ENCODE measurements around the gene TMEM63A.

Gene TMEM63A

GRCh38 chr1:225886159-225887029 lies 4.2 kb upstream of the TMEM63A start:
- Mint-ChIP-seq H3K4me3 (no peak overlapping the region), H3K27me3 (ENCODE audit: low read depth) (peaks cover 27% of the 10 kb centered on the region), H3K36me3 (ENCODE audit: low read depth) (no peaks in the 10 kb centered on the region), H3K4me1 (ENCODE audit: low read depth) (peaks cover 14% of the 10 kb centered on the region), H3K27ac (no peak overlapping the region), H3K9me3 (no peaks in the 10 kb centered on the region)
- no peak for DNase-seq (ENCODE audit: low spot score)

- Mint-ChIP-seq H3K27me3 (ENCODE audit: low read depth) (peaks cover 24% of the 10 kb centered on the region), H3K36me3 (ENCODE audit: low read depth) (peaks cover 3% of the 10 kb centered on the region), H3K9me3 (no peaks in the 10 kb centered on the region), H3K4me3 (no peak overlapping the region), H3K27ac (no peak overlapping the region), H3K4me1 (ENCODE audit: low read depth) (peaks cover 21% of the 10 kb centered on the region)
- no peak for DNase-seq (ENCODE audit: low spot score)
These were observed 3.2 kb upstream of the TMEM63A start for GRCh38 chr1:225885336-225885735.

GRCh38 chr1:225883616-225884265 lies 1.6 kb upstream of the TMEM63A start:
- peak overlapping the region; percentile 90 for H3K4me3 Mint-ChIP-seq
- H3K27ac Mint-ChIP-seq: peak overlapping the region; percentile 59
- peaks cover 13% of the 10 kb centered on the region for H3K36me3 Mint-ChIP-seq (ENCODE audit: low read depth)
- peaks cover 21% of the 10 kb centered on the region for H3K27me3 Mint-ChIP-seq (ENCODE audit: low read depth)
- peaks cover 32% of the 10 kb centered on the region for H3K4me1 Mint-ChIP-seq (ENCODE audit: low read depth)
- no peak for DNase-seq (ENCODE audit: low spot score)
- H3K9me3 Mint-ChIP-seq: no peaks in the 10 kb centered on the region

- H3K9me3 Mint-ChIP-seq: no peaks in the 10 kb centered on the region
- H3K27ac Mint-ChIP-seq: peak overlapping the region; percentile 67
- peaks cover 16% of the 10 kb centered on the region for H3K27me3 Mint-ChIP-seq (ENCODE audit: low read depth)
- H3K4me3 Mint-ChIP-seq: peak overlapping the region; percentile 90
- DNase-seq (ENCODE audit: low spot score): peak; percentile 34
- peaks cover 36% of the 10 kb centered on the region for H3K4me1 Mint-ChIP-seq (ENCODE audit: low read depth)
- H3K36me3 Mint-ChIP-seq (ENCODE audit: low read depth): peaks cover 18% of the 10 kb centered on the region
These were observed 775 bp upstream of the TMEM63A start for GRCh38 chr1:225882694-225883615.

- no peak for DNase-seq (ENCODE audit: low spot score)
- Mint-ChIP-seq H3K4me1 (ENCODE audit: low read depth) (peaks cover 40% of the 10 kb centered on the region), H3K4me3 (peak overlapping the region; percentile 90), H3K9me3 (no peaks in the 10 kb centered on the region), H3K36me3 (ENCODE audit: low read depth) (peaks cover 32% of the 10 kb centered on the region), H3K27ac (peak overlapping the region; percentile 78), H3K27me3 (ENCODE audit: low read depth) (peaks cover 11% of the 10 kb centered on the region)
These were observed 860 bp downstream of the TMEM63A start for GRCh38 chr1:225881081-225881958.

GRCh38 chr1:225880636-225881035 lies 1.5 kb downstream of the TMEM63A start:
- Mint-ChIP-seq H3K27me3 (ENCODE audit: low read depth) (peaks cover 11% of the 10 kb centered on the region), H3K4me1 (ENCODE audit: low read depth) (peaks cover 44% of the 10 kb centered on the region), H3K9me3 (no peaks in the 10 kb centered on the region), H3K4me3 (peak overlapping the region; percentile 90), H3K27ac (peak overlapping the region; percentile 78), H3K36me3 (ENCODE audit: low read depth) (peaks cover 33% of the 10 kb centered on the region)
- no peak for DNase-seq (ENCODE audit: low spot score)

- H3K36me3 Mint-ChIP-seq (ENCODE audit: low read depth): peaks cover 36% of the 10 kb centered on the region
- H3K27ac Mint-ChIP-seq: peak overlapping the region; percentile 41
- no peaks in the 10 kb centered on the region for H3K9me3 Mint-ChIP-seq
- H3K27me3 Mint-ChIP-seq (ENCODE audit: low read depth): peaks cover 11% of the 10 kb centered on the region
- peaks cover 44% of the 10 kb centered on the region for H3K4me1 Mint-ChIP-seq (ENCODE audit: low read depth)
- H3K4me3 Mint-ChIP-seq: peak overlapping the region; percentile 90
- DNase-seq (ENCODE audit: low spot score): no peak
These were observed 2.0 kb downstream of the TMEM63A start for GRCh38 chr1:225880222-225880588.

- peaks cover 11% of the 10 kb centered on the region for H3K27me3 Mint-ChIP-seq (ENCODE audit: low read depth)
- H3K36me3 Mint-ChIP-seq (ENCODE audit: low read depth): peaks cover 41% of the 10 kb centered on the region
- DNase-seq (ENCODE audit: low spot score): no peak
- no peaks in the 10 kb centered on the region for H3K9me3 Mint-ChIP-seq
- peaks cover 44% of the 10 kb centered on the region for H3K4me1 Mint-ChIP-seq (ENCODE audit: low read depth)
- peak overlapping the region; percentile 90 for H3K4me3 Mint-ChIP-seq
- H3K27ac Mint-ChIP-seq: no peak overlapping the region
These were observed 2.5 kb downstream of the TMEM63A start for GRCh38 chr1:225879521-225880221.

- Mint-ChIP-seq H3K4me3 (no peak overlapping the region), H3K27ac (no peak overlapping the region), H3K27me3 (ENCODE audit: low read depth) (peaks cover 2% of the 10 kb centered on the region), H3K36me3 (ENCODE audit: low read depth) (peaks cover 50% of the 10 kb centered on the region), H3K9me3 (no peaks in the 10 kb centered on the region), H3K4me1 (ENCODE audit: low read depth) (peaks cover 39% of the 10 kb centered on the region)
- DNase-seq (ENCODE audit: low spot score): no peak
These were observed 3.9 kb downstream of the TMEM63A start for GRCh38 chr1:225878282-225878681.

GRCh38 chr1:225877580-225877979 lies 4.6 kb downstream of the TMEM63A start:
- DNase-seq (ENCODE audit: low spot score): no peak
- peaks cover 50% of the 10 kb centered on the region for H3K36me3 Mint-ChIP-seq (ENCODE audit: low read depth)
- H3K4me3 Mint-ChIP-seq: peak overlapping the region; percentile 44
- H3K27me3 Mint-ChIP-seq (ENCODE audit: low read depth): no peaks in the 10 kb centered on the region
- peak overlapping the region; percentile 75 for H3K27ac Mint-ChIP-seq
- H3K9me3 Mint-ChIP-seq: no peaks in the 10 kb centered on the region
- H3K4me1 Mint-ChIP-seq (ENCODE audit: low read depth): peaks cover 40% of the 10 kb centered on the region

GRCh38 chr1:225876900-225877510 lies 5.2 kb downstream of the TMEM63A start:
- H3K4me1 Mint-ChIP-seq (ENCODE audit: low read depth): peaks cover 40% of the 10 kb centered on the region
- H3K36me3 Mint-ChIP-seq (ENCODE audit: low read depth): peaks cover 50% of the 10 kb centered on the region
- no peak for DNase-seq (ENCODE audit: low spot score)

GRCh38 chr1:225875044-225875815 lies 7.0 kb downstream of the TMEM63A start:
- H3K27ac Mint-ChIP-seq: no peak overlapping the region
- H3K36me3 Mint-ChIP-seq (ENCODE audit: low read depth): peaks cover 63% of the 10 kb centered on the region

More at GRCh38 chr1:225876900-225877510, 5.2 kb downstream of the TMEM63A start:
- Mint-ChIP-seq H3K9me3 (no peaks in the 10 kb centered on the region), H3K4me3 (no peak overlapping the region), H3K27ac (no peak overlapping the region), H3K27me3 (ENCODE audit: low read depth) (no peaks in the 10 kb centered on the region)

More at GRCh38 chr1:225875044-225875815, 7.0 kb downstream of the TMEM63A start:
- Mint-ChIP-seq H3K4me3 (no peak overlapping the region), H3K4me1 (ENCODE audit: low read depth) (peaks cover 34% of the 10 kb centered on the region), H3K27me3 (ENCODE audit: low read depth) (no peaks in the 10 kb centered on the region), H3K9me3 (no peaks in the 10 kb centered on the region)
- no peak for DNase-seq (ENCODE audit: low spot score)

All from T-helper 2 cell treated with Interferon-gamma antibody and Interleukin-4, amounts not matched to agents 5 μg/mL and 100 μg/mL, for 36 hours (primary cell).